Ovary (tissue), 9 donors: Measurements from ENCODE around the gene LHFPL4. TPM values are rescaled to one million over a fixed set of nuclear protein-coding genes. Genes with fewer than 3 reads are reported as not detected.

ENCODE experiments used
- DNase-seq, 5 donors: peaks; one replicate each; pipeline ENCODE4 v3.0.0-alpha.2; 2019 to 2020
- H3K27ac ChIP-seq, 2 donors: fragments of 200-600 bp; one replicate each; pipeline versions ENCODE4 v1.5.1 to v1.8.0; 2019 to 2022
- H3K27me3 ChIP-seq: fragments of 200-600 bp; one replicate; pipeline ENCODE4 v1.8.0; 2022
- H3K36me3 ChIP-seq: fragments of 200-600 bp; sonication (generic); one replicate; pipeline ENCODE4 v1.5.1; 2019
- H3K4me1 ChIP-seq: one replicate; pipeline ENCODE4 v1.8.1; 2013; ENCODE audit warnings: mild to moderate bottlenecking, moderate library complexity; ENCODE audit not compliant: insufficient read depth
- H3K4me3 ChIP-seq: fragments of 200-600 bp; sonication (generic); one replicate; pipeline ENCODE4 v1.5.1; 2017
- H3K9me3 ChIP-seq, 2 donors: fragments of 200-600 bp in 1 of 2; sonication (generic) in 1 of 2; one replicate each; pipeline versions ENCODE4 v1.5.1 to v1.8.1; 2013 to 2019; ENCODE audit warnings: mild to moderate bottlenecking in 1 of 2, moderate library complexity in 1 of 2
- CTCF ChIP-seq, 3 donors: fragments of 450-650 bp in 2 of 3; fragments of 200-600 bp in 1 of 3; IDR thresholded peaks; one replicate each; pipeline versions ENCODE4 v1.5.1 to v1.8.0; 2016 to 2022; ENCODE audit warnings: antibody characterized with exemption in 3 of 3, mild to moderate bottlenecking in 1 of 3
- EP300 ChIP-seq: sonication (generic); formaldehyde crosslinking; IDR thresholded peaks from one replicate; pipeline ENCODE4 v1.6.1; 2017; ENCODE audit warnings: antibody characterized with exemption
- POLR2A ChIP-seq: fragments of 450-650 bp; IDR thresholded peaks from one replicate; pipeline ENCODE4 v1.6.1; 2017; ENCODE audit warnings: antibody characterized with exemption, mild to moderate bottlenecking, moderate library complexity
- WGBS, 3 donors: extraction: QIAGEN DNeasy Blood & Tissue Kit in 1 of 3; methylation state at CpG; one replicate each; pipeline versions ENCODE4 v1.1.5 to v1.1.7; 2013 to 2017; 5-methylcytosine and 5-hydroxymethylcytosine counted together
- intact Hi-C, 4 donors: fragments of 100-400 bp; cut with DNase I; formaldehyde crosslinking; loops; one replicate each; pipeline versions ENCODE4 v1.11.0 to v1.15.1; 2022 to 2023
- polyA plus RNA-seq, 2 donors: library from polyadenylated mRNA; stranded (reverse); fragments of 200-250 nt in 1 of 2; fragments of 350-450 nt in 1 of 2; fragmentation: Illumina TruSeq in 1 of 2; extraction: RNeasy Lipid Tissue Mini Kit (QIAGEN cat#74804) in 1 of 2; gene quantifications; one replicate each; pipeline ENCODE4 v1.2.3, GENCODE V29; 2013 to 2014
- total RNA-seq, 7 donors: library from RNA; depleted of rRNA in 2 of 7; stranded (reverse); fragments of >200 nt in 2 of 7; fragmentation: NEBNext Ultra II Directional in 3 of 7; extraction: Animal tissue kit (Norgen Biotek cat#: 25700) in 3 of 7; gene quantifications; one replicate each; pipeline versions ENCODE4 v1.1.0 to v1.2.4, GENCODE V29; 2016 to 2023
- donor health status: DM: no; HTN: no; CAD: no; lungs with moderate emphysema.
- donor health status: DM: no; HTN: no; CAD: no.
- donor health status: Bipolar disorder and iron deficiency.
- donor health status: DM: yes; HTN: yes; CAD: no.
- donor health status: DM: no; HTN: no; CAD: no.
- donor health status: DM: yes; HTN: yes; CAD: no.

The LHFPL4 gene
- total and polyA plus RNA-seq, 9 donors, result 0.05 to 0.51 TPM; not detected in 7

- Histone ChIP-seq H3K36me3 (no peaks in the 10 kb centered on the region), H3K27me3 (no peaks in the 10 kb centered on the region), H3K4me3 (no peak overlapping the region), H3K27ac (no peak overlapping the region), H3K4me1 (no peaks in the 10 kb centered on the region), H3K9me3 (no peaks in the 10 kb centered on the region)
- WGBS, 3 donors, result 59 to 68% (median 67%) methylated on average over 3 of the region's 3 CpGs
- no peak for DNase-seq
- intact Hi-C loops, result no loop called here
- TF ChIP-seq POLR2A (no peak), CTCF (IDR thresholded peaks at IDR 0.05) (no peak), EP300 (no peak)
Measured at GRCh38 chr3:9534429-9534828, 19.2 kb downstream of the LHFPL4 start.

- no peaks in the 10 kb centered on the region for H3K27me3 ChIP-seq
- no peaks in the 10 kb centered on the region for H3K4me1 ChIP-seq
- TF ChIP-seq POLR2A (no peak), CTCF (IDR thresholded peaks at IDR 0.05) (no peak), EP300 (no peak)
- H3K27ac ChIP-seq, result no peak overlapping the region
- H3K4me3 ChIP-seq, result no peak overlapping the region
- intact Hi-C loops, result no loop called here
- DNase-seq, result no peak
- 76 to 85% (median 83%) methylated on average over 2 of the region's 2 CpGs for WGBS, 3 donors
- no peaks in the 10 kb centered on the region for H3K9me3 ChIP-seq
- no peaks in the 10 kb centered on the region for H3K36me3 ChIP-seq
Measured at GRCh38 chr3:9525078-9525477, 28.5 kb downstream of the LHFPL4 start.

- no peak for DNase-seq
- Histone ChIP-seq H3K27ac (no peak overlapping the region), H3K36me3 (no peaks in the 10 kb centered on the region), H3K4me3 (no peak overlapping the region), H3K9me3 (no peaks in the 10 kb centered on the region), H3K4me1 (no peaks in the 10 kb centered on the region), H3K27me3 (no peaks in the 10 kb centered on the region)
- intact Hi-C loops, result no loop called here
- TF ChIP-seq EP300, result no peak
- no peak for TF ChIP-seq CTCF (IDR thresholded peaks at IDR 0.05)
- WGBS, 3 donors, result 56 to 63% (median 62%) methylated on average over 2 of the region's 2 CpGs
Measured at GRCh38 chr3:9514956-9515355, 38.7 kb downstream of the LHFPL4 start.

GRCh38 chr3:9514306-9514705 lies 39.3 kb downstream of the LHFPL4 start:
- H3K4me3 ChIP-seq, result no peak overlapping the region
- no peaks in the 10 kb centered on the region for H3K4me1 ChIP-seq
- no peaks in the 10 kb centered on the region for H3K36me3 ChIP-seq
- no peak overlapping the region for H3K27ac ChIP-seq
- 61 to 72% (median 68%) methylated on average over 4 of the region's 4 CpGs for WGBS, 3 donors
- H3K27me3 ChIP-seq, result no peaks in the 10 kb centered on the region
- intact Hi-C loops, result no loop called here
- TF ChIP-seq EP300 (no peak), CTCF (IDR thresholded peaks at IDR 0.05) (no peak), POLR2A (no peak)
- H3K9me3 ChIP-seq, result no peaks in the 10 kb centered on the region
- DNase-seq, result no peak
